ENCODE data around the gene MAML3.

The MAML3 gene

DNA sequence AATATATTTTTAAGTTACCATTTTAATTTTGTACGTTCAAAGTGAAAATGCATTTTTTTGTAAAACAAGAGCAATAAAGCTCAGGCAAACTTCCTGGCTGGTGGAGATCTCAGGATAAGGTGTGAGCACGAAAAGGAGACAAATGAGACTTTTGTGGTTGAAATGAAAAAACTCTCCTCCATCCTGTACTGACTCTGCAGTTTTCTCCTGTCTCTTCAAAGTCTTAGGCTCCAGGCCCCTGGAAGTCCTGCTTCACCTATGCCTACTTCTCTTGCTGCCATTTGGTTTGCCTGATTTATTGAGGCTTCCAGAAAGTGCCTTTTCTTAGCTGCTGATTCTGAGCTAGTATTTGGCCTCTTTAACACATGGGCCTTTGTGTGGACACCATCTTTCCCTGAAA is 77.7 kb downstream of the MAML3 start:
- TF ChIP-seq GATA2 (IDR thresholded peaks at IDR 0.05; ENCODE audit: low read depth, low read length) (no peak), GATA3 (IDR thresholded peaks at IDR 0.05; ENCODE audit: low read depth, low read length) (no peak)

DNA sequence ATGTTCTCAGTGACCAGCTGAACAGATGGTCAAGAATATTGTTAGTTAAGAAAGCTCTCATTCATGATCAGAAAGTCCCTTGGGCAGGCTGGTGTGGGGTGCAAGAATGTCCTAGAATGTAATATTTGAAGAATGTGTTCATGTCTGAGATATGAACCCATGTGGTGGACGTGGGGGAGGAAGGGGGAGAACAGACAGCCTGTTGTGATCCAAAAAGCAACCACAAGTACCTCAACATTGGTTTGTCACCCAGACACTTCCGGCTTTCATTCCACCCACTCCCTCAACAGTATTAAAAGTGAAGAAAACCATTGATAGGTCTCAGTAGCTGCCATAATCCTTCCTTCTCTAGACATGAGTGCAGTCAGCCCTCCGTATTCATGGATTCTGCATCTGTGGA is 82.2 kb downstream of the MAML3 start:
- no peak for TF ChIP-seq GATA3 (IDR thresholded peaks at IDR 0.05; ENCODE audit: low read depth, low read length)
- no peak for TF ChIP-seq GATA2 (IDR thresholded peaks at IDR 0.05; ENCODE audit: low read depth, low read length)

DNA sequence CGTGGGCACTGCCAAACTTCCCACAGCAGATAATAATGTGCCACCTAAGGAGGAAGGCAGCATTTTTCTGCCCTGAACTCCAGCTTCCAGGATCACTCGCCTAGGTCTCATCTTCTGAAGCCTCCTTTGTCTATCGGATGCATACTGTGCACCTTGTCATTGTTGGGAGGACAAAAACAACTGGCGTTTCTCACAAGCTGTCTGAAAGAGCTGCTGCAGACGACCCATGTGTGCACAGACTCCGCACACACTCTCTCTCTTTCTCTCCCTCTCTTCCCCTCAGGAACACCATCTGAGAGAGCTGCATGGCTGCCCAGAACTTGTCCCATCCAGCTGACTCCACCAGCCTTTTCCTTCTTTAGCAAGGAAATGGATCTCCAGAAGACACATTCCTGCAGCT is 83.0 kb downstream of the MAML3 start:
- no peak for TF ChIP-seq GATA2 (IDR thresholded peaks at IDR 0.05; ENCODE audit: low read depth, low read length)
- no peak for TF ChIP-seq GATA3 (IDR thresholded peaks at IDR 0.05; ENCODE audit: low read depth, low read length)

- TF ChIP-seq GATA2 (IDR thresholded peaks at IDR 0.05; ENCODE audit: low read depth, low read length) (no peak), GATA3 (IDR thresholded peaks at IDR 0.05; ENCODE audit: low read depth, low read length) (no peak)
These were observed 83.6 kb downstream of the MAML3 start for GRCh38 chr4:140070366-140070765.

GRCh38 chr4:140069066-140069465 is 84.9 kb downstream of the MAML3 start:
- no peak for TF ChIP-seq GATA3 (IDR thresholded peaks at IDR 0.05; ENCODE audit: low read depth, low read length)
- TF ChIP-seq GATA2 (IDR thresholded peaks at IDR 0.05; ENCODE audit: low read depth, low read length), result no peak

- TF ChIP-seq GATA2 (IDR thresholded peaks at IDR 0.05; ENCODE audit: low read depth, low read length), result no peak
- TF ChIP-seq GATA3 (IDR thresholded peaks at IDR 0.05; ENCODE audit: low read depth, low read length), result no peak
These were observed 85.7 kb downstream of the MAML3 start for GRCh38 chr4:140068271-140068670.

DNA sequence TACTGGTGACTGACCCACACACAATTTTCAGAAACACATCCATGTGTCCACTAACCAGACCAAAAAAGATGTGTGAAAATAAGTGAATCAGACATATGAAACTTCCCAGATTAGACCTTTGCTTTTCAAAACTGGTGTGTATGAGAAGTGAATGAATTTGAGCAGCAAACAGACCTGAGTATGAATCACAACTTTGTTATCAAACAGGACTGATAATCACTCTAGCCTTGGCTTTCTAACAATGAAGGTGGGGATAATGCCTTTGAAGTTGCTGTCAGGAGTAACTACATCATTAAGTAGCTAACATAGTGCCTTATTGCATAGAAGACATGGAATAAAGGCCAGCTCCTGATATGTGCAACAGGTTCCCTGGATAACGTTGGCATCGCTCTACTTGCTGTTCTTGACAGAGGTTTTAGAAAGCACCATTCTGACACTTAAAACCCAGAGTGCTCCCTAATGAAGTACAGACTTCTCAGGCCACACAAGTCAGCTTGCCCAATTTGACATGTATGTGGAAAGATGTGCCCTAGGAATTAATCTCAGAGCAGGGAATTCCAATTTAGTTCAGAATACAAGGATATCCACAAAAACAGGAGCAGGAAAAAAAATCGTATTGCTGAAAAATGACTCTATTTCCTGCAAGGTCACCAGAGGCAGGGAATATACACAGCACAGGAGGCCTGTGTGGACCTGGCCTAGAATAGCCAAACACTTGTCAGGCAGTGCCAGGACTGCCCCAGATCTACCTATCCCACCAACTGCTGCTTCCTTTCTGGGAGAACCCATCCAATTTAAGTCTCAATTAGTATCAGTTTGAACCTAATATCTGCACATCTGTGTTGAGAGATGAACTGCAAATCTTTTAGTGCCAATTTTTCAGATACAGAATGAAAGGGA is 87.7 kb downstream of the MAML3 start:
- TF ChIP-seq GATA3 (IDR thresholded peaks at IDR 0.05; ENCODE audit: low read depth, low read length) (no peak), GATA2 (IDR thresholded peaks at IDR 0.05; ENCODE audit: low read depth, low read length) (no peak)

DNA sequence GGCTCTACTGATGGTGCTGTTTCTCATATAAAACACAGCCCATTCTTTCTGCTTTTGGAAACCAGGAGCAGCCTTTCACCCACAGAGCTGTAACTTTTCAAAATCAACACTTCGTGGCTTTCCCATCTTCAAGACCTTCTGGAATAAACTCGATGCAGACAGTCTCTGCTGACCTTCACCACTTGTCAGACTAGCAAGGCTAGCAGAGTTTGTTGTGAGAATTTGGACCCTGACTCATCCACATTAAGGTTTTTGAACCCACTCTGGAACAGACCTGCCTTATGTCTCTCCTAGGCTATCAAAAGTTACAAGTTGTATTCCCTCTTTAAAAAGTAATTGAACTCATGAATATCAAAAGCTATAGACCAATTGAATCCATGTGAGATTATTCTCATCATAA is 88.6 kb downstream of the MAML3 start:
- TF ChIP-seq GATA2 (IDR thresholded peaks at IDR 0.05; ENCODE audit: low read depth, low read length) (no peak), GATA3 (IDR thresholded peaks at IDR 0.05; ENCODE audit: low read depth, low read length) (no peak)

GRCh38 chr4:140061659-140062289 is 92.2 kb downstream of the MAML3 start:
- TF ChIP-seq GATA2 (IDR thresholded peaks at IDR 0.05; ENCODE audit: low read depth, low read length) (no peak), GATA3 (IDR thresholded peaks at IDR 0.05; ENCODE audit: low read depth, low read length) (no peak)

GRCh38 chr4:140061194-140061593 is 92.8 kb downstream of the MAML3 start:
- TF ChIP-seq GATA3 (IDR thresholded peaks at IDR 0.05; ENCODE audit: low read depth, low read length) (no peak), GATA2 (IDR thresholded peaks at IDR 0.05; ENCODE audit: low read depth, low read length) (no peak; the same call in 1 of the 2 replicates)

DNA sequence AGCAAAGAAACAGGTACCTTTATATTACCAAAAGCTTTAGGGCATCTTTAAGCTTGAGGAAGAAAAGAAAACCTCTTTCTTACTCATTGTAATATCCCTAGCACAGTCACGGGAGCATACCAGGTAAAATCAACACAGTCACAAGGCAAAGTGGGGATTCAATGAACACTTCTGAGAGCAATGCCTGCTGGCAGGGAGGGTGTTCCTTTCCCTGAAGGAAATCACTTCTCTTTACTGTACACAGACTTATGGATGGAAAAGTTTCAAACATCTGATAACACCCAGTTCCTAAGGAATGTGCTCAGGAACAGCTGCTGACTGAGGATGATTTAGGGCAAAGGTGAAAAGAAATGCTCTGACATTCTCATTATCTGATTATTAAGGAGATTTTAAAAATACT is 94.8 kb downstream of the MAML3 start:
- no peak for TF ChIP-seq GATA2 (IDR thresholded peaks at IDR 0.05; ENCODE audit: low read depth, low read length)
- TF ChIP-seq GATA3 (IDR thresholded peaks at IDR 0.05; ENCODE audit: low read depth, low read length), result no peak

GRCh38 chr4:140057701-140058100 is 96.3 kb downstream of the MAML3 start:
- TF ChIP-seq GATA3 (IDR thresholded peaks at IDR 0.05; ENCODE audit: low read depth, low read length) (no peak), GATA2 (IDR thresholded peaks at IDR 0.05; ENCODE audit: low read depth, low read length) (no peak)

DNA sequence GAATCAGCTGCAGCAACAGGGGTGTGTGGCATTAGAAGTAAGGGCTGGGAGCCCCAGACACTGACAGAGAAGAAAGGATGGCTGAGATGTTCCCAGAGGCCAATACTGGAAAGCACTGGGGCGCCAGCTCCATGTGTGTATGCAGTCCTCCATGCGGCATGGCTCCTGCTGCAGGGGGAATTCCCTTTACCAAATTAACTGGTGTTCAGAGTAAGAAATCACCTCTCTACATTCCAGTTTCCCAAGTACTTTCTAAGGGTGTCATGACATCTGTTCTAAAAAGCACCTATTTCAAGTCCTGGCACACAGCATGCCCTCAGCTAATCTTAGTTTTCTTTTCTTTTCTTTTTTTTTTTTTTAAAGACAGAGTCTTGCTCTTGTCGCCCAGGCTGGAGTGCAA is 98.0 kb downstream of the MAML3 start:
- TF ChIP-seq GATA3 (IDR thresholded peaks at IDR 0.05; ENCODE audit: low read depth, low read length) (no peak), GATA2 (IDR thresholded peaks at IDR 0.05; ENCODE audit: low read depth, low read length) (no peak)

DNA sequence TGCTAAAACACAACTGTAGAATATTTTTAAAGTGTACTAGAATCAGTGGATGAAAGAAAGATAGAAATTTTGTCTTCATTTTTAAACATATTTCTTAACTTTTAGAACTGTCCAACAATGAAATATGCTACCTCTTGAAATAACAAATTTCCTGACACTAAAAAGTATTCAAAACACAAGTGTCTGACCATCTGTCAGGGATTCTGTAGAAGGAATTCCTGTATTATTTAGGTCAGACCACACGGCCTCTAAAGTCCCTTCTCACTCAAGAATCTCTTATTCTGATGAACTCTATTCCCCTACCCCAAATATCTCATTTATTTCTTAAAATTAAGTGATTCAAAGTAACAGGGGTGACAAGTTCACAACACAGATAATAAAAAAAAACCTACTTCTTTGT is 99.1 kb downstream of the MAML3 start:
- TF ChIP-seq GATA3 (IDR thresholded peaks at IDR 0.05; ENCODE audit: low read depth, low read length), result no peak
- no peak for TF ChIP-seq GATA2 (IDR thresholded peaks at IDR 0.05; ENCODE audit: low read depth, low read length)

GRCh38 chr4:140053185-140053584 is 100.8 kb downstream of the MAML3 start:
- no peak for TF ChIP-seq GATA2 (IDR thresholded peaks at IDR 0.05; ENCODE audit: low read depth, low read length)
- TF ChIP-seq GATA3 (IDR thresholded peaks at IDR 0.05; ENCODE audit: low read depth, low read length), result no peak
